HG02973 (cell line): Measurements from ENCODE around the gene OSTM1.

Experiments used
- ATAC-seq: cut with Tn5 transposase; IDR thresholded peaks from one replicate; pipeline ENCODE4 v1.9.1; 2021; ENCODE audit warnings: moderate library complexity; ENCODE audit not compliant: unreplicated experiment

The OSTM1 gene

GRCh38 chr6:108102965-108103364, 28.4 kb upstream of the OSTM1 start:
- ATAC-seq: no peak

GRCh38 chr6:108100003-108100402, 25.5 kb upstream of the OSTM1 start:
- ATAC-seq: no peak

GRCh38 chr6:108097882-108098281, 23.3 kb upstream of the OSTM1 start:
- ATAC-seq: no peak

GRCh38 chr6:108093781-108094300, 19.3 kb upstream of the OSTM1 start:
- no peak for ATAC-seq

GRCh38 chr6:108091288-108091687, 16.7 kb upstream of the OSTM1 start:
- no peak for ATAC-seq

GRCh38 chr6:108083349-108083748, 8.8 kb upstream of the OSTM1 start:
- no peak for ATAC-seq

- no peak for ATAC-seq
Observed at GRCh38 chr6:108082539-108082938, 8.0 kb upstream of the OSTM1 start.

- no peak for ATAC-seq
Observed at GRCh38 chr6:108080010-108080780, 5.7 kb upstream of the OSTM1 start.

GRCh38 chr6:108078191-108078590, 3.6 kb upstream of the OSTM1 start:
- ATAC-seq: no peak

- ATAC-seq: no peak
Observed at GRCh38 chr6:108074057-108074358, 533 bp downstream of the OSTM1 start.

GRCh38 chr6:108071736-108072276, 2.7 kb downstream of the OSTM1 start:
- no peak for ATAC-seq

GRCh38 chr6:108068618-108069017, 5.9 kb downstream of the OSTM1 start:
- peak; percentile 64 for ATAC-seq

- ATAC-seq: no peak
Observed at GRCh38 chr6:108068182-108068581, 6.4 kb downstream of the OSTM1 start.

GRCh38 chr6:108052706-108053105, 21.8 kb downstream of the OSTM1 start:
- ATAC-seq: no peak

- no peak for ATAC-seq
Observed at GRCh38 chr6:108051481-108051880, 23.1 kb downstream of the OSTM1 start.

- ATAC-seq: no peak
Observed at GRCh38 chr6:108039681-108040080, 34.9 kb downstream of the OSTM1 start.

GRCh38 chr6:108036884-108037283, 37.7 kb downstream of the OSTM1 start:
- ATAC-seq: no peak

GRCh38 chr6:108031968-108032367, 42.6 kb downstream of the OSTM1 start:
- no peak for ATAC-seq

GRCh38 chr6:108030211-108030610, 44.3 kb downstream of the OSTM1 start:
- ATAC-seq: no peak

GRCh38 chr6:108029226-108029921, 45.2 kb downstream of the OSTM1 start:
- ATAC-seq: no peak

GRCh38 chr6:108027594-108027993, 46.9 kb downstream of the OSTM1 start:
- ATAC-seq: no peak

- ATAC-seq: no peak
Observed at GRCh38 chr6:108027056-108027455, 47.5 kb downstream of the OSTM1 start.
